HG03095 (cell line): Measurements from ENCODE around the gene SMYD3.
A peak's percentile ranks its signal among the peaks of the same experiment; 100 is the strongest.
"Not testable (repeated sequence)": the region's sequence is repeated elsewhere in the genome, so short reads cannot be mapped to it uniquely, and the experiment has no call there.

Experiments
- ATAC-seq: cut with Tn5 transposase; IDR thresholded peaks from one replicate; pipeline ENCODE4 v1.9.1; 2021; ENCODE audit warnings: moderate library complexity; ENCODE audit not compliant: unreplicated experiment

SMYD3 gene

GRCh38 chr1:246041360-246041759 is 465.7 kb downstream of the SMYD3 start:
- ATAC-seq = no peak

GRCh38 chr1:246040200-246040890 is 466.7 kb downstream of the SMYD3 start:
- ATAC-seq = no peak

- no peak for ATAC-seq
These were observed 467.5 kb downstream of the SMYD3 start for GRCh38 chr1:246039584-246039983.

DNA sequence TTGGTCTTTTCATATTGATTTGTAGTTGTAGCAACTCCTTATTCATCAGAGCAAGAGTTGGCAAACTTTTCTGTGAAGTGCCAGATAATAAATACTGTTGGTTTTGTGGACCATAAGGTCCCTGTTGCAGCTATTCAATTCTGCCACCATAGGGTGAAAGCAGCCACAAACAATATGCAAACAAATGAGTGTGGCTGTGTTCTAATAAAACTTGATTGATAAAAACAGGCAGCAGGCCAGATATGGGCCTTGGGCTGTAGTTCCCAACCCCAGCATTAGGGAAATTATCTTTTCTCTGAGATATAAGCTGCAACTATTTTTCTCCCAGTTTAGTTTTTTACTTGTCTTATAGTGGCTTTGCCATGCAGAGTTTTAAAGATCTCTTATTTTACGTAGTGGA is 469.2 kb downstream of the SMYD3 start:
- ATAC-seq = no peak

- ATAC-seq = no peak
These were observed 470.9 kb downstream of the SMYD3 start for GRCh38 chr1:246036175-246036574.

DNA sequence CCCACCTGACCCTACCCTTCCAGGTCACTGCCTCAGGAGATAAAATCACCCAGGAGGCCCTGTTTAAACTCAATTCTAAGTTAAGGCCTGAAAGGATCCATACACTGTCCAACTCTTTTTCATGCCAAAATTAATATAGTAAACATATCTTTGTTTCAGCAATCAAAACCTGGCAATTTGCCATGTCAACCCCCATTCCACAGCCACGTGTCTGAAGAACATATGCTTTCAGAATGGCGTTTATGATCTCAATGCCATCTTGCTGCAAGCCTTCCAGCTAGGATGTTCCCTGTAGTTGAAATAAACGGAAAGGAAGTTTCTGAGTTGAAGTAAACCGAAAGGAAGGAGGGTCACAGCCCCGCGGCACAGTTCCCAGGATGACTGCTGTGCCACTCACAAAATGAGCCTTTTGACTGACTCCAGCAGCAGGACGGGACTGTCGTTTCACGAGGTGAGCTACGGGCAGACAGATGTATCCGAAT is 472.0 kb downstream of the SMYD3 start:
- no peak for ATAC-seq

- ATAC-seq = no peak
These were observed 472.4 kb downstream of the SMYD3 start for GRCh38 chr1:246034630-246035029.

- ATAC-seq = no peak
These were observed 474.1 kb downstream of the SMYD3 start for GRCh38 chr1:246032984-246033383.

- no peak for ATAC-seq
These were observed 475.0 kb downstream of the SMYD3 start for GRCh38 chr1:246032031-246032551.

GRCh38 chr1:246029616-246030015 is 477.5 kb downstream of the SMYD3 start:
- ATAC-seq = no peak

DNA sequence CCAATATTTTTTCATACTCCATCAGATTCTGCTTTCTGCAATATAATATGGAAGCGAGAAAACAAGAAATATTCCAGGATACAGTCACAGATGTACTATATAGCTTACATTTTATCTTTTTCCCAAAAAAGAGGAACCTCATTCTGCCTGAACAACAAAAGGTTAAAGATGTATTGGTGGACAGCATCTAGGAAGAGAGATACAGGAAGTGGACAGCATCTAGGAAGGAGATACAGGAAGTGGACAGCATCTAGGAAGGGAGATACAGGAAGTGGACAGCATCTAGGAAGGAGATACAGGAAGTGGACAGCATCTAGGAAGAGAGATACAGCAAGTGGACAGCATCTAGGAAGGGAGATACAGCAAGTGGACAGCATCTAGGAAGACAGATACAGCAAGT is 483.0 kb downstream of the SMYD3 start:
- ATAC-seq = not testable (repeated sequence)

GRCh38 chr1:246020211-246020954 is 486.7 kb downstream of the SMYD3 start:
- peak; percentile 58 for ATAC-seq

- ATAC-seq = no peak
These were observed 488.9 kb downstream of the SMYD3 start for GRCh38 chr1:246018146-246018545.

DNA sequence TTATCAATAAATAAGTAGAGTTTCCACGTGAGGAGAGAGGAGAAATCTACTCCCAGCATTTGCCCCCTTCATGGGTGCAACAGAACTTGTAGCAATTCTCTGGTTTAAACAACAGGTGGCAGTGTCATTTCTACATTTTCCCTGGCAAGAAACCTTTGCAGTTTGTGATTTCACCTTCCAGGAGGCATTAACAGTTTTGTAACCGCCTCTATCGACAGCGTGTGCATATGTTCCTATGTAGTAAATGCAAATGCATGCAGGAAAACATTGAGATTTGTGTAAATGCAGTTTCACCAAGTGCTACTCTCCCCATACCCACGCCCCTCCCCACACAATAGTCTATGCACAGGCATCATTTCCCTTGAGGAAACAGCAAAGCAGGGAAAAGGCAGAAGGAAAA is 494.7 kb downstream of the SMYD3 start:
- peak; percentile 65 for ATAC-seq

DNA sequence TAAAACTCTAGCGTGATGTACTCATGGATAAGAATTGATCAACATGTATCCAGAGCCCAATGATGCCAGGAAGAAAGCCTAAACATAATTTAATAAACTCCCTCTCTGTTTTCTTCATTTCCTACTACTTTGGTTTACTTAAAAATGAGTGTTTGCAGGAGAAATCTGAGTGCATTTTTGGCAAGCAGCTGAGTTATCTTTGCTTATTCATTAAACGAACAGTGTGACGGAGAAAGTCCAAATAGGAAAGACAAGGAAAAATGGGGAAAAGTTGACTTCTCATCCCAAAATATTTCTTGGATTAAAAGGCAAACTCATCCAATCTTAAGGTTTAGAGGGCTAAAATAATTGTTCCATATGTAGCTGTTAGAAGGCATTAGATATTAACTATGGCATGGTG is 496.7 kb downstream of the SMYD3 start:
- no peak for ATAC-seq

- ATAC-seq = no peak
These were observed 498.7 kb downstream of the SMYD3 start for GRCh38 chr1:246008363-246008831.

- ATAC-seq = no peak
These were observed 502.0 kb downstream of the SMYD3 start for GRCh38 chr1:246005067-246005466.

GRCh38 chr1:246004301-246004700 is 502.8 kb downstream of the SMYD3 start:
- no peak for ATAC-seq

DNA sequence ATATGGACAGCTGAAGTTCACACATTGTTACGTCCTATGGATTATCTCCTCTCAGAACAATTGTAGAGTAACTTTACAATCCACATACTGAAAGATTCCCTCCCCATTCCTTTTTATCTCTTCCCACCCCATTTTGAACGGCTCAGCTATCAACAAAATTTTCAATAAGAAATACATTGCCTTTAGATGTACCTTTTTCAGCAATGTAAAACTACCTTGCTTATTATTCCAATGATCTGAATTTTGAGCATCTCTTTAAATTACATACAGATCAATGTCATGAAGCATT is 503.7 kb downstream of the SMYD3 start:
- no peak for ATAC-seq

- ATAC-seq = peak; percentile 58
These were observed 504.2 kb downstream of the SMYD3 start for GRCh38 chr1:246002725-246003441.

DNA sequence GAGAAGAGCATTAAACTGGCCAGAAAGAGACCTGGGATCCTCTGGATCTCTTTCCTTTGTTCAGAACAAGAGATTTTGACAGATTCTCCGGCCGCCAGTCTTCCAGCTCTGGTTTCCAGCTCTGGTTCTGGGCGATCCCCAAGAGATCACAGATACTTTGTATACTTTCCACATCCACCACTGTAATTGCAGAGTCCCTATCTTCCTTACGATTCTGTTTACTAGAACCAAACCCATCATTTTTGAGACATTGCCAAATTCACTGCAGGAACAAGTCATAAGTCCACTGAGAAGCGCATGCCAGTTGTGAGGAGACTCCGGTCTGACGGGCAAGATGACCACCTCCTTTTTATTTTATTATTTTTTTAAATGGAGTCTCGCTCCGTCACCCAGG is 505.2 kb downstream of the SMYD3 start:
- no peak for ATAC-seq
